K562 (cell line): ENCODE data around the gene LRRC57. TPM values are rescaled to one million over a fixed set of nuclear protein-coding genes. Genes with fewer than 3 reads are reported as not detected.

Experiments used
- IRF2 ChIP-seq: sonication (generic); formaldehyde crosslinking; IDR thresholded peaks from 2 replicates; pipeline ENCODE4 v1.8.1; 2022; ENCODE audit warnings: mild to moderate bottlenecking, missing genetic modification reagents
- MXI1 ChIP-seq: IDR thresholded peaks from 2 replicates; pipeline ENCODE4 v1.6.1; 2011; ENCODE audit warnings: low read depth, mild to moderate bottlenecking, improper control_type of control experiment, low read length
- NR3C1 ChIP-seq: sonication (generic); formaldehyde crosslinking; IDR thresholded peaks from 2 replicates; pipeline ENCODE4 v1.8.1; 2022; ENCODE audit warnings: missing genetic modification reagents
- RAD21 ChIP-seq, 2 experiments: fragments of 250-450 bp in 1 of 2; fragments of 450-650 bp in 1 of 2; sonication (Bioruptor Pico) in 1 of 2; formaldehyde crosslinking in 1 of 2; IDR thresholded peaks in 1 of 2; conservative IDR thresholded peaks in 1 of 2; 2 replicates each; pipeline versions ENCODE4 v1.4.0 to v1.8.0; 2020 to 2022; ENCODE audit warnings: mild to moderate bottlenecking in 2 of 2, moderate library complexity in 1 of 2
- REST ChIP-seq, 2 experiments: fragments of 450-650 bp; formaldehyde crosslinking in 1 of 2; IDR thresholded peaks; 2 replicates each; pipeline versions ENCODE4 v1.4.0 to v1.6.1; 2014 to 2020; ENCODE audit warnings: mild to moderate bottlenecking in 2 of 2, borderline replicate concordance in 1 of 2, low read depth in 1 of 2
- ZNF212 ChIP-seq: fragments of 450-650 bp; formaldehyde crosslinking; IDR thresholded peaks from 2 replicates; pipeline ENCODE4 v1.4.0; 2020; ENCODE audit warnings: mild to moderate bottlenecking
- ZNF217 ChIP-seq: sonication (generic); formaldehyde crosslinking; IDR thresholded peaks from 2 replicates; pipeline ENCODE4 v1.8.0; 2022; ENCODE audit warnings: mild to moderate bottlenecking, missing genetic modification reagents
- ZSCAN29 ChIP-seq: fragments of 450-650 bp; IDR thresholded peaks from 2 replicates; pipeline ENCODE4 v1.6.1; 2017
- polyA plus RNA-seq, 8 experiments: library from polyadenylated mRNA; depleted of rRNA in 4 of 8; stranded (reverse) in 5 of 8; unstranded in 3 of 8; fragments of >200 nt; fragmentation: Nextera tagmentation in 2 of 8; fragmentation: Illumina TruSeq in 1 of 8; extraction: Ambion mirVana in 2 of 8; extraction: Trizol in 1 of 8; gene quantifications; 2 replicates each; pipeline versions ENCODE4 v1.2.1 to v1.2.3, GENCODE V29; 2011 to 2014; ENCODE audit warnings: inconsistent platforms in 1 of 8, missing spikeins in 1 of 8
- total RNA-seq, 7 experiments: library from RNA; depleted of rRNA in 6 of 7; stranded (reverse); fragments of >200 nt in 6 of 7; fragmentation: Illumina TruSeq in 2 of 7; extraction: Trizol in 2 of 7; gene quantifications; 2 replicates each; pipeline versions ENCODE4 v1.2.1 to v1.2.3, GENCODE V29; 2011 to 2021; ENCODE audit warnings: low replicate concordance in 1 of 7
- TF ChIP-seq, protein P1 (sequence below): fragments of 450-650 bp; IDR thresholded peaks from 2 replicates; pipeline ENCODE4 v1.6.1; 2016; ENCODE audit warnings: mild to moderate bottlenecking

LRRC57 gene
- total and polyA plus RNA-seq, 9 of the 15 experiments (the other 6 are each of a cell fraction or from before 2014, with no cell fraction given) = 3.9 to 20.4 (median 14.8) TPM

GRCh38 chr15:42495361-42496212 lies 53.0 kb downstream of the LRRC57 start, which contains the start of gene SNAP23 (continued):
- no peak for TF ChIP-seq NR3C1 (CRISPR knock-in tag)
- TF ChIP-seq RAD21 (CRISPR knock-in tag; conservative IDR thresholded peaks at IDR 0.05 in 1 of 2, IDR thresholded peaks at IDR 0.05 in 1 of 2) = 0 out of 4 replicates have a peak, but pooled peaks of 1 of the 2 experiments have one; percentile 13
- TF ChIP-seq ZNF217 (CRISPR knock-in tag) = no peak
- no peak for TF ChIP-seq IRF2
- TF ChIP-seq MXI1 = peak; percentile 93
- TF ChIP-seq, protein P1, sequence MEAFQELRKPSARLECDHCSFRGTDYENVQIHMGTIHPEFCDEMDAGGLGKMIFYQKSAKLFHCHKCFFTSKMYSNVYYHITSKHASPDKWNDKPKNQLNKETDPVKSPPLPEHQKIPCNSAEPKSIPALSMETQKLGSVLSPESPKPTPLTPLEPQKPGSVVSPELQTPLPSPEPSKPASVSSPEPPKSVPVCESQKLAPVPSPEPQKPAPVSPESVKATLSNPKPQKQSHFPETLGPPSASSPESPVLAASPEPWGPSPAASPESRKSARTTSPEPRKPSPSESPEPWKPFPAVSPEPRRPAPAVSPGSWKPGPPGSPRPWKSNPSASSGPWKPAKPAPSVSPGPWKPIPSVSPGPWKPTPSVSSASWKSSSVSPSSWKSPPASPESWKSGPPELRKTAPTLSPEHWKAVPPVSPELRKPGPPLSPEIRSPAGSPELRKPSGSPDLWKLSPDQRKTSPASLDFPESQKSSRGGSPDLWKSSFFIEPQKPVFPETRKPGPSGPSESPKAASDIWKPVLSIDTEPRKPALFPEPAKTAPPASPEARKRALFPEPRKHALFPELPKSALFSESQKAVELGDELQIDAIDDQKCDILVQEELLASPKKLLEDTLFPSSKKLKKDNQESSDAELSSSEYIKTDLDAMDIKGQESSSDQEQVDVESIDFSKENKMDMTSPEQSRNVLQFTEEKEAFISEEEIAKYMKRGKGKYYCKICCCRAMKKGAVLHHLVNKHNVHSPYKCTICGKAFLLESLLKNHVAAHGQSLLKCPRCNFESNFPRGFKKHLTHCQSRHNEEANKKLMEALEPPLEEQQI = no peak
- TF ChIP-seq ZNF212 (CRISPR knock-in tag) = no peak
- TF ChIP-seq REST (IDR thresholded peaks at IDR 0.05; ENCODE audit: borderline replicate concordance) = no peak
- TF ChIP-seq REST (CRISPR knock-in tag; IDR thresholded peaks at IDR 0.05; ENCODE audit: low read depth) = no peak
- peak; percentile 88 for TF ChIP-seq ZSCAN29
